ENCODE data around the gene E4F1. TPM values are rescaled to one million over a fixed set of nuclear protein-coding genes. Genes with fewer than 3 reads are reported as not detected.
"Not testable (repeated sequence)": the region's sequence is repeated elsewhere in the genome, so short reads cannot be mapped to it uniquely, and the experiment has no call there.

The E4F1 gene
- total and polyA plus RNA-seq, 2 of the 13 experiments (the other 11 are each of a cell fraction or from before 2014, with no cell fraction given), result 13.8 to 19.5 TPM

- H3K9me3 ChIP-seq (ENCODE audit: low read length); DNase-seq (ENCODE audit: low spot score); FAIRE-seq; CTCF ChIA-PET (ENCODE audit: low intra/inter-chr PET ratio, low total read pairs); intact Hi-C loops (cut with micrococcal nuclease; ENCODE audit: unreplicated experiment); BruUV-seq (replicated peaks); in situ Hi-C loops (cut with HindIII; ENCODE audit: extremely low pct_ligation_motif_present, low pct_unique_long_range_greater_than_20kb); H3K27me3 ChIP-seq (ENCODE audit: control insufficient read depth in 1 of 2, insufficient read depth in 2 of 2, low read length in 2 of 2); H2AFZ ChIP-seq (ENCODE audit: low read length); TF ChIP-seq GABPA (CRISPR knock-in tag; IDR thresholded peaks at IDR 0.05; ENCODE audit: low read depth): not testable (repeated sequence)
- Histone ChIP-seq H3K4me3 (replicated peaks in 1 of 3; ENCODE audit: insufficient read depth in 1 of 3, low read depth in 2 of 3, low read length in 3 of 3) (peak overlapping the region; percentile 74 to 95 (median 93); a peak in 5 of 6 replicates), H3K79me2 (ENCODE audit: insufficient read depth, low read length) (peaks cover 56% of the 10 kb centered on the region), H4K20me1 (ENCODE audit: insufficient read depth, low read length) (peaks cover 42% of the 10 kb centered on the region), H3K4me1 (ENCODE audit: insufficient read depth, low read length) (peaks cover 35% of the 10 kb centered on the region), H3K27ac (ENCODE audit: extremely low read length, insufficient read depth, low read length) (peak overlapping the region; percentile 98), H3K9ac (ENCODE audit: insufficient read depth, low read depth, low read length) (peak overlapping the region; percentile 92), H3K36me3 (replicated peaks in 1 of 2; ENCODE audit: control insufficient read depth in 1 of 2, insufficient read depth in 2 of 2, low read length in 2 of 2) (peaks cover 5 to 25% of the 10 kb centered on the region in 2 experiments), H3K4me2 (ENCODE audit: low read depth, low read length) (peak overlapping the region; percentile 97)
- POLR2A ChIA-PET, result interaction anchor here (1.2 kb wide), 1 partner anchor 16 kb away, joined by 3 read pairs; the partner anchor contains the start of gene ECI1
- WGBS (ENCODE audit: low lambda C conversion rate), result 1% methylated on average over 32 of the region's 54 CpGs
- TF ChIP-seq ZNF850 (CRISPR knock-in tag; conservative IDR thresholded peaks at IDR 0.05) (0 out of 2 replicates have a peak, but pooled peaks have one; percentile 10), CENPT (CRISPR knock-in tag; IDR thresholded peaks at IDR 0.05; ENCODE audit: low read depth) (0 out of 2 replicates have a peak, but pooled peaks have one; percentile 13), ZSCAN12 (CRISPR knock-in tag; IDR thresholded peaks at IDR 0.05) (0 out of 2 replicates have a peak, but pooled peaks have one; percentile 6), ZNF777 (CRISPR knock-in tag; IDR thresholded peaks at IDR 0.05) (peak; percentile 8; the same call in 1 of the 2 replicates), MAFG (CRISPR knock-in tag; IDR thresholded peaks at IDR 0.05) (peak; percentile 29; the same call in 1 of the 2 replicates), ZNF468 (CRISPR knock-in tag; IDR thresholded peaks at IDR 0.05) (0 out of 2 replicates have a peak, but pooled peaks have one; percentile 25), MAF1 (CRISPR knock-in tag; IDR thresholded peaks at IDR 0.05; ENCODE audit: borderline replicate concordance) (0 out of 2 replicates have a peak, but pooled peaks have one; percentile 8), ZNF333 (CRISPR knock-in tag; IDR thresholded peaks at IDR 0.05; ENCODE audit: borderline replicate concordance) (0 out of 2 replicates have a peak, but pooled peaks have one; percentile 92), CREB3 (CRISPR knock-in tag; IDR thresholded peaks at IDR 0.05) (0 out of 2 replicates have a peak, but pooled peaks have one; percentile 4), ZNF234 (CRISPR knock-in tag; conservative IDR thresholded peaks at IDR 0.05) (peak; percentile 90; the same call in 1 of the 2 replicates), ZSCAN31 (CRISPR knock-in tag; IDR thresholded peaks at IDR 0.05; ENCODE audit: low read depth) (peak; percentile 51; the same call in 1 of the 2 replicates), GABPA (IDR thresholded peaks at IDR 0.05; ENCODE audit: low read depth, low read length) (peak; percentile 65), DBP (CRISPR knock-in tag; IDR thresholded peaks at IDR 0.05; ENCODE audit: not compliant biosample characterization) (peak; percentile 10), BRCA1 (CRISPR knock-in tag; IDR thresholded peaks at IDR 0.05) (peak; percentile 6; the same call in 1 of the 2 replicates)
- TF ChIP-seq, protein P1, sequence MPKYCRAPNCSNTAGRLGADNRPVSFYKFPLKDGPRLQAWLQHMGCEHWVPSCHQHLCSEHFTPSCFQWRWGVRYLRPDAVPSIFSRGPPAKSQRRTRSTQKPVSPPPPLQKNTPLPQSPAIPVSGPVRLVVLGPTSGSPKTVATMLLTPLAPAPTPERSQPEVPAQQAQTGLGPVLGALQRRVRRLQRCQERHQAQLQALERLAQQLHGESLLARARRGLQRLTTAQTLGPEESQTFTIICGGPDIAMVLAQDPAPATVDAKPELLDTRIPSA (CRISPR knock-in tag; IDR thresholded peaks at IDR 0.05; ENCODE audit: borderline replicate concordance), result 0 out of 2 replicates have a peak, but pooled peaks have one; percentile 28
- ATAC-seq, result peak; percentile 82
Observed at GRCh38 chr16:2267505-2267912, 44.1 kb downstream of the E4F1 start.
